A549 treated with Mapracorat at 1 μM for 4 hours (cell line): ENCODE data around the gene BUB1. TPM values are rescaled to one million over a fixed set of nuclear protein-coding genes. Genes with fewer than 3 reads are reported as not detected.

Source experiments
- total RNA-seq: library from RNA; stranded (reverse); fragments of 200-300 nt; extraction: Qiagen RNA extraction; gene quantifications from 5 replicates; pipeline ENCODE4 v1.2.3, GENCODE V29; 2022

The BUB1 gene
- total RNA-seq: 33.9 to 44.2 TPM (median 40.4 TPM) in 5 replicates

DNA sequence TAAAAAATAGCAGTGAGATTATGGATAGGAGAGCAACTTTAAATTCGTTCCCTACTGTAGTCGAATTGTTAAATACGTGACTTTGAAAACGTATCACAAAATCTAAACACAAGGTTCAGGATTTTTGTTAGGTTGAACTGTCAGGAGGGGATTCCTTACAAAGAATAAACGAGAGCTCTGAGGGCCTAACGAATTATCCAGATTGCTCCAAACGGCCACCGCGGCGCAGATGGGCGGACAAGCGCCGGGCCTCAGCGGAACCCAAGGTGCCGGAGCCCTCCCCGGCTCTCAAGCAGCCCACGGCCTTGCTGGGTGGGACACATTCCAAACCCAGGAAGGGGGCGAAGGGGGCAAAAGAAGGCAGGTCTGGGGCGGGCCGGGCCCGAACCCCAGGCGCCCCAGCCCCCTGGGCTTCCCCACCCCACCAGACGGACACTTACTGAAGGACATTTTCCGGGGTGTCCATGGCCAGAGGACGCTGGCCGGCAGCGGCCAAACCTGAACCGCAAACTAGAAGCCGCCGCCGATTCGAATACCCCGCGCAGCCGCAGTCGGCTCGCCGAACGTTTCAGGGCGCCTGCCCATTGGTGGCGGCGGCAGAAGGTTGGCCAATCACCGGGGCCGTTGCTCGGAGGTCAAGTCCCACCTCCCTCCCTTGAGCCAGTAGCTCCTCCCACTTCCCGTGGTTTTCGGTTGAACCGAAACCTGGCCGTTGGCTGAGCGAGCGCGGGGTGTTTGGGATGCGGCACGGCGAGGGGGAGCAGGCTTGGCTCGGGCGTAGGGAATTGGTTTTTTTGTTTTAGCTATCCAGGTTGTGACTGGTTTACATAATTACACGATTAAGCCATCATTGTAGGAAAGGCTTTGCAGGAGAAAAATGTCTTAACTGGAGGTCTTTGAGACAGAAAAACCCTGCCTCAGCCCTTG is at the start of gene BUB1:
Gene BUB1 (minus strand): TSS at position 534 of the 927 bp plus-strand sequence. CDS start 68 bp downstream, at position 466.

Other genes starting within 250 kb of the BUB1 start
- 0.12 to 0.75 TPM (median 0.57 TPM) in 5 replicates for gene LIMS4, start 205.2 kb downstream of the BUB1 start, total RNA-seq
- gene RGPD6, start 100.8 kb downstream of the BUB1 start, total RNA-seq: 8.0 to 11.4 TPM (median 9.8 TPM) in 5 replicates
- gene ACOXL, start 54.5 kb upstream of the BUB1 start, total RNA-seq: not detected in 5 replicates